CD14-positive monocyte (primary cell): ENCODE results near the gene C1orf87. TPM values are rescaled to one million over a fixed set of nuclear protein-coding genes. Genes with fewer than 3 reads are reported as not detected.

Experiments
- DNase-seq, 3 donors: peaks; one replicate each; pipeline ENCODE4 v3.0.0-alpha.2; 2011 to 2022
- H2AFZ ChIP-seq: 2 replicates; pipeline ENCODE4 v1.6.0; 2012; ENCODE audit warnings: mild to moderate bottlenecking, low read depth, low read length, inconsistent platforms; ENCODE audit not compliant: insufficient read depth, poor library complexity, severe bottlenecking
- H3K27ac ChIP-seq, 2 donors: 1 replicate in 1 of 2; 2 replicates in 1 of 2; pipeline ENCODE4 v1.5.1; 2012 to 2013; ENCODE audit warnings: low read length in 2 of 2, control low read depth in 1 of 2, inconsistent platforms in 1 of 2, low read depth in 1 of 2, mild to moderate bottlenecking in 1 of 2
- H3K27me3 ChIP-seq, 2 donors: one replicate each; pipeline versions ENCODE4 v1.6.0 to v1.6.1; 2011 to 2013; ENCODE audit warnings: low read length in 2 of 2; ENCODE audit not compliant: control insufficient read depth in 2 of 2, insufficient read depth in 2 of 2
- H3K36me3 ChIP-seq, 2 donors: replicated peaks in 1 of 2; 1 replicate in 1 of 2; 2 replicates in 1 of 2; pipeline versions ENCODE4 v1.5.1 to v1.6.1; 2012 to 2013; ENCODE audit warnings: low read length in 2 of 2, control low read depth in 1 of 2, inconsistent platforms in 1 of 2, mild to moderate bottlenecking in 1 of 2; ENCODE audit not compliant: insufficient read depth in 2 of 2, control insufficient read depth in 1 of 2
- H3K4me1 ChIP-seq, 2 donors: 1 replicate in 1 of 2; 2 replicates in 1 of 2; pipeline versions ENCODE4 v1.5.1 to v1.6.1; 2012 to 2013; ENCODE audit warnings: low read length in 2 of 2, control low read depth in 1 of 2, inconsistent platforms in 1 of 2, mild to moderate bottlenecking in 1 of 2, moderate library complexity in 1 of 2; ENCODE audit not compliant: insufficient read depth in 2 of 2, control insufficient read depth in 1 of 2
- H3K4me2 ChIP-seq: replicated peaks from 2 replicates; pipeline ENCODE3; 2012; ENCODE audit warnings: low read length, moderate library complexity, mild to moderate bottlenecking; ENCODE audit not compliant: poor library complexity, severe bottlenecking; ENCODE audit errors: extremely low read depth
- H3K4me3 ChIP-seq, 3 experiments: fragments of 200-600 bp in 1 of 3; sonication (generic) in 1 of 3; replicated peaks in 1 of 3; 1 replicate in 2 of 3; 2 replicates in 1 of 3; pipeline ENCODE4 v1.5.1; 2011 to 2013; ENCODE audit warnings: low read length in 3 of 3, mild to moderate bottlenecking in 3 of 3, control low read depth in 2 of 3, low read depth in 2 of 3, inconsistent platforms in 1 of 3, moderate library complexity in 1 of 3
- H3K79me2 ChIP-seq: 2 replicates; pipeline ENCODE4 v1.6.0; 2012; ENCODE audit warnings: mild to moderate bottlenecking, control low read depth, inconsistent platforms, low read length, moderate library complexity; ENCODE audit not compliant: insufficient read depth
- H3K9ac ChIP-seq: 2 replicates; pipeline ENCODE4 v1.6.0; 2017; ENCODE audit warnings: low read length, mild to moderate bottlenecking; ENCODE audit not compliant: insufficient read depth, poor library complexity, severe bottlenecking
- H3K9me3 ChIP-seq, 2 donors: replicated peaks in 1 of 2; 1 replicate in 1 of 2; 2 replicates in 1 of 2; pipeline versions ENCODE4 v1.5.1 to v1.6.1; 2012 to 2013; ENCODE audit warnings: low read length in 2 of 2, control low read depth in 1 of 2; ENCODE audit not compliant: control insufficient read depth in 1 of 2, insufficient read depth in 1 of 2
- H4K20me1 ChIP-seq: 2 replicates; pipeline ENCODE4 v1.6.0; 2012; ENCODE audit warnings: mild to moderate bottlenecking, low read length, control low read depth, moderate library complexity; ENCODE audit not compliant: insufficient read depth
- H3K27ac Mint-ChIP-seq, 7 donors: one replicate each; pipeline ENCODE4 v1.8.0; 2020; ENCODE audit warnings: mild to moderate bottlenecking in 7 of 7, mixed read lengths in 7 of 7, moderate library complexity in 6 of 7, inconsistent platforms in 2 of 7
- H3K27me3 Mint-ChIP-seq, 3 donors: one replicate each; pipeline ENCODE4 v1.8.0; 2021 to 2022; ENCODE audit warnings: low read depth in 3 of 3, mild to moderate bottlenecking in 3 of 3, mixed read lengths in 3 of 3, moderate library complexity in 3 of 3, inconsistent platforms in 1 of 3
- H3K36me3 Mint-ChIP-seq, 2 donors: one replicate each; pipeline ENCODE4 v1.8.0; 2020; ENCODE audit warnings: mixed read lengths in 2 of 2, inconsistent platforms in 1 of 2, mild to moderate bottlenecking in 1 of 2
- H3K4me1 Mint-ChIP-seq: one replicate; pipeline ENCODE4 v1.8.0; 2020; ENCODE audit warnings: mild to moderate bottlenecking, mixed read lengths
- H3K4me3 Mint-ChIP-seq, 2 donors: one replicate each; pipeline ENCODE4 v1.8.0; 2020; ENCODE audit warnings: mild to moderate bottlenecking in 2 of 2, mixed read lengths in 2 of 2, moderate library complexity in 1 of 2
- H3K9me3 Mint-ChIP-seq, 7 donors: one replicate each; pipeline ENCODE4 v1.8.0; 2020 to 2022; ENCODE audit warnings: mixed read lengths in 7 of 7, mild to moderate bottlenecking in 6 of 7, moderate library complexity in 6 of 7, inconsistent platforms in 2 of 7
- CTCF ChIP-seq: fragments of 200-600 bp; IDR thresholded peaks from one replicate; pipeline ENCODE4 v1.8.0; 2022; ENCODE audit warnings: antibody characterized with exemption, mild to moderate bottlenecking
- WGBS: methylation state at CpG from one replicate; pipeline ENCODE4 v1.1.5; 2013; ENCODE audit warnings: missing lambda C conversion rate; ENCODE audit not compliant: insufficient coverage; 5-methylcytosine and 5-hydroxymethylcytosine counted together
- intact Hi-C, 2 donors: fragments of 100-400 bp; cut with micrococcal nuclease; formaldehyde crosslinking; loops; one replicate each; pipeline versions ENCODE4 v1.15.0 to v1.15.1; 2023
- polyA plus RNA-seq, 3 donors: library from polyadenylated mRNA; depleted of rRNA in 1 of 3; unstranded in 2 of 3; stranded (reverse) in 1 of 3; fragments of 300-500 nt in 2 of 3; fragments of >200 nt in 1 of 3; fragmentation: Illumina TruSeq in 2 of 3; gene quantifications; 1 replicate in 2 of 3; 2 replicates in 1 of 3; pipeline ENCODE4 v1.2.3, GENCODE V29; 2012 to 2021

C1orf87 gene
- polyA plus RNA-seq, 3 donors: not detected

- TF ChIP-seq CTCF: no peak
- H3K4me2 ChIP-seq: no peak overlapping the region
- WGBS: 60% methylated on average over 1 of the region's 2 CpGs
- no peak overlapping the region for H3K27ac ChIP-seq
- DNase-seq: no peak
- intact Hi-C loops: no loop called here
- Mint-ChIP-seq H3K36me3 (no peaks in the 10 kb centered on the region), H3K9me3 (peaks cover 0 to 5% (median 2%) of the 10 kb centered on the region in 7 donors), H3K27ac (no peak overlapping the region), H3K4me1 (no peaks in the 10 kb centered on the region), H3K4me3 (no peak overlapping the region), H3K27me3 (no peaks in the 10 kb centered on the region)
- no peaks in the 10 kb centered on the region for H4K20me1 ChIP-seq
- no peak overlapping the region for H3K4me3 ChIP-seq
- no peak overlapping the region for H3K9ac ChIP-seq
- no peaks in the 10 kb centered on the region for H3K36me3 ChIP-seq
- no peak overlapping the region for H2AFZ ChIP-seq
- no peaks in the 10 kb centered on the region for H3K27me3 ChIP-seq
- no peaks in the 10 kb centered on the region for H3K9me3 ChIP-seq
- no peaks in the 10 kb centered on the region for H3K79me2 ChIP-seq
- H3K4me1 ChIP-seq: no peaks in the 10 kb centered on the region
Measured at GRCh38 chr1:60103186-60103585, 29.6 kb upstream of the C1orf87 start.

GRCh38 chr1:60102267-60103061 is 28.9 kb upstream of the C1orf87 start:
- no peak for TF ChIP-seq CTCF
- Histone ChIP-seq H3K4me3 (no peak overlapping the region), H3K27me3 (no peaks in the 10 kb centered on the region), H4K20me1 (no peaks in the 10 kb centered on the region), H3K4me2 (no peak overlapping the region), H2AFZ (no peak overlapping the region), H3K9ac (no peak overlapping the region), H3K4me1 (no peaks in the 10 kb centered on the region), H3K79me2 (no peaks in the 10 kb centered on the region), H3K36me3 (no peaks in the 10 kb centered on the region), H3K9me3 (no peaks in the 10 kb centered on the region), H3K27ac (no peak overlapping the region)
- H3K27me3 Mint-ChIP-seq: no peaks in the 10 kb centered on the region
- peaks cover 0 to 5% (median 2%) of the 10 kb centered on the region in 7 donors for H3K9me3 Mint-ChIP-seq
- no peaks in the 10 kb centered on the region for H3K36me3 Mint-ChIP-seq
- no CpG with 5 or more reads among the region's 3 CpGs for WGBS
- DNase-seq: no peak
- no peak overlapping the region for H3K27ac Mint-ChIP-seq
- intact Hi-C loops: no loop called here
- no peak overlapping the region for H3K4me3 Mint-ChIP-seq
- H3K4me1 Mint-ChIP-seq: no peaks in the 10 kb centered on the region
